HepG2 (cell line): ENCODE data around the gene GRIK4. TPM values are rescaled to one million over a fixed set of nuclear protein-coding genes. Genes with fewer than 3 reads are reported as not detected.

ENCODE experiments used
- ATAC-seq: fragments of 200-7000 bp; cut with Tn5 transposase; 3 replicates; pipeline ENCODE4 v1.9.1; 2020; ENCODE audit warnings: mild to moderate bottlenecking, moderate library complexity
- BruUV-seq: library from RNA; stranded (reverse); fragments of 400-500 nt; replicated peaks from 2 replicates; lab custom pipeline; 2021; lab: Mats Ljungman, UMichigan
- CTCF ChIA-PET: fragments of 300-600 bp; formaldehyde crosslinking; extraction: SDS; loops from one replicate; lab custom pipeline; 2021; ENCODE audit warnings: low total read pairs, inconsistent platforms, low intra/inter-chr PET ratio; lab: Yijun Ruan, JAX
- POLR2A ChIA-PET: fragments of 350-600 bp; sonication (Branson Sonifier 250); formaldehyde crosslinking; loops from one replicate; lab custom pipeline; 2020; ENCODE audit warnings: antibody characterized with exemption, inconsistent platforms; lab: Yijun Ruan, JAX
- DNase-seq: peaks from one replicate; pipeline ENCODE4 v3.0.0-alpha.2; 2015; ENCODE audit warnings: low spot score
- FAIRE-seq: peaks from 3 replicates; lab custom pipeline; 2011; peaks lifted over from hg19 to GRCh38; lab: Jason Lieb, UNC
- H2AFZ ChIP-seq: one replicate; pipeline ENCODE4 v1.6.1; 2011; ENCODE audit warnings: low read length, inconsistent platforms
- H3K27ac ChIP-seq: fragments of 300-600 bp; 3 replicates; pipeline ENCODE4 v1.8.0; 2011; ENCODE audit warnings: mixed run types, mild to moderate bottlenecking, mixed read lengths, low read length, inconsistent platforms; ENCODE audit not compliant: insufficient read depth; ENCODE audit errors: extremely low read length
- H3K27me3 ChIP-seq, 2 experiments: fragments of 200-600 bp in 1 of 2; 2 replicates in 1 of 2; 3 replicates in 1 of 2; pipeline versions ENCODE4 v1.6.0 to v1.8.0; 2011; ENCODE audit warnings: low read length in 2 of 2, mild to moderate bottlenecking in 2 of 2, moderate library complexity in 2 of 2, inconsistent platforms in 1 of 2; ENCODE audit not compliant: insufficient read depth in 2 of 2, control insufficient read depth in 1 of 2
- H3K36me3 ChIP-seq, 2 experiments: fragments of 200-600 bp in 1 of 2; replicated peaks in 1 of 2; 2 replicates in 1 of 2; 3 replicates in 1 of 2; pipeline versions ENCODE4 v1.5.1 to v1.8.0; 2011; ENCODE audit warnings: low read length in 2 of 2, inconsistent platforms in 1 of 2; ENCODE audit not compliant: insufficient read depth in 2 of 2, control insufficient read depth in 1 of 2
- H3K4me1 ChIP-seq: 2 replicates; pipeline ENCODE4 v1.5.1; 2012; ENCODE audit warnings: low read length, inconsistent platforms; ENCODE audit not compliant: insufficient read depth
- H3K4me2 ChIP-seq: 2 replicates; pipeline ENCODE4 v1.6.0; 2011; ENCODE audit warnings: low read depth, low read length, inconsistent platforms
- H3K4me3 ChIP-seq, 3 experiments: fragments of 200-600 bp in 1 of 3; sonication (generic), shearing (Covaris generic) in 1 of 3; replicated peaks in 1 of 3; 2 replicates each; pipeline ENCODE4 v1.5.1; 2011 to 2016; ENCODE audit warnings: low read length in 3 of 3, inconsistent platforms in 2 of 3, low read depth in 2 of 3, mild to moderate bottlenecking in 2 of 3, control low read depth in 1 of 3, mixed read lengths in 1 of 3; ENCODE audit not compliant: insufficient read depth in 1 of 3
- H3K79me2 ChIP-seq: one replicate; pipeline ENCODE4 v1.6.1; 2011; ENCODE audit warnings: low read length, inconsistent platforms; ENCODE audit not compliant: insufficient read depth
- H3K9ac ChIP-seq: 2 replicates; pipeline ENCODE4 v1.6.0; 2011; ENCODE audit warnings: mild to moderate bottlenecking, low read depth, low read length, inconsistent platforms; ENCODE audit not compliant: insufficient read depth
- H3K9me3 ChIP-seq: 2 replicates; pipeline ENCODE4 v1.5.1; 2012; ENCODE audit warnings: mild to moderate bottlenecking, low read length
- H4K20me1 ChIP-seq: 2 replicates; pipeline ENCODE4 v1.6.0; 2011; ENCODE audit warnings: inconsistent platforms, mild to moderate bottlenecking, low read length, moderate library complexity; ENCODE audit not compliant: insufficient read depth
- AHR ChIP-seq: IDR thresholded peaks from 2 replicates; pipeline ENCODE4 v1.6.1; 2018; ENCODE audit warnings: missing genetic modification reagents, missing compliant biosample characterization
- ATF6 ChIP-seq: sonication (generic); formaldehyde crosslinking; conservative IDR thresholded peaks from 2 replicates; pipeline ENCODE4 v1.4.0; 2020; ENCODE audit warnings: missing genetic modification reagents
- CEBPB ChIP-seq: IDR thresholded peaks from 2 replicates; pipeline ENCODE4 v1.6.1; 2011; ENCODE audit warnings: low read depth, low read length, improper control_type of control experiment, borderline replicate concordance
- DR1 ChIP-seq: sonication (generic); formaldehyde crosslinking; IDR thresholded peaks from 2 replicates; pipeline ENCODE4 v1.8.0; 2021; ENCODE audit warnings: mild to moderate bottlenecking, missing genetic modification reagents, inconsistent platforms
- GMEB1 ChIP-seq: sonication (generic); formaldehyde crosslinking; IDR thresholded peaks from 2 replicates; pipeline ENCODE4 v1.5.1; 2020; ENCODE audit warnings: missing genetic modification reagents, mild to moderate bottlenecking, borderline replicate concordance
- MAFG ChIP-seq: sonication (generic); formaldehyde crosslinking; IDR thresholded peaks from 2 replicates; pipeline ENCODE4 v1.5.1; 2020; ENCODE audit warnings: mild to moderate bottlenecking, missing genetic modification reagents
- SATB2 ChIP-seq: sonication (generic); formaldehyde crosslinking; IDR thresholded peaks from 2 replicates; pipeline ENCODE4 v1.5.0; 2020; ENCODE audit warnings: missing genetic modification reagents
- ZBTB46 ChIP-seq: sonication (generic); formaldehyde crosslinking; IDR thresholded peaks from 2 replicates; pipeline ENCODE4 v1.4.0; 2020; ENCODE audit warnings: mild to moderate bottlenecking, missing genetic modification reagents, borderline replicate concordance
- ZNF20 ChIP-seq: sonication (generic); formaldehyde crosslinking; IDR thresholded peaks from 2 replicates; pipeline ENCODE4 v1.4.0; 2020; ENCODE audit warnings: mild to moderate bottlenecking, moderate library complexity, missing genetic modification reagents
- ZNF275 ChIP-seq: sonication (generic); formaldehyde crosslinking; IDR thresholded peaks from 2 replicates; pipeline ENCODE4 v1.8.0; 2022; ENCODE audit warnings: missing genetic modification reagents, mild to moderate bottlenecking, inconsistent platforms, borderline replicate concordance
- ZNF296 ChIP-seq: sonication (generic); formaldehyde crosslinking; conservative IDR thresholded peaks from 2 replicates; pipeline ENCODE4 v1.5.0; 2020; ENCODE audit warnings: mild to moderate bottlenecking, missing genetic modification reagents
- ZNF331 ChIP-seq: sonication (generic); formaldehyde crosslinking; IDR thresholded peaks from 2 replicates; pipeline ENCODE4 v1.4.0; 2020; ENCODE audit warnings: missing genetic modification reagents
- ZNF468 ChIP-seq: sonication (generic); formaldehyde crosslinking; IDR thresholded peaks from 2 replicates; pipeline ENCODE4 v1.8.0; 2022; ENCODE audit warnings: mild to moderate bottlenecking, moderate library complexity, missing genetic modification reagents
- ZNF512 ChIP-seq: sonication (generic); formaldehyde crosslinking; IDR thresholded peaks from 2 replicates; pipeline ENCODE4 v1.4.0; 2020; ENCODE audit warnings: mild to moderate bottlenecking, missing genetic modification reagents
- ZNF788 ChIP-seq: sonication (generic); formaldehyde crosslinking; IDR thresholded peaks from 2 replicates; pipeline ENCODE4 v1.5.0; 2020; ENCODE audit warnings: mild to moderate bottlenecking, missing genetic modification reagents, borderline replicate concordance
- WGBS: methylation state at CpG from one replicate; pipeline ENCODE4 v1.1.6; 2017; ENCODE audit warnings: low lambda C conversion rate; 5-methylcytosine and 5-hydroxymethylcytosine counted together
- in situ Hi-C: cut with HindIII; loops from 2 replicates; pipeline ENCODE4 v1.10.0; 2017; ENCODE audit warnings: low pct_unique_long_range_greater_than_20kb; ENCODE audit not compliant: extremely low pct_ligation_motif_present
- intact Hi-C: fragments of 100-400 bp; cut with micrococcal nuclease; formaldehyde crosslinking; loops from one replicate; pipeline ENCODE4 v1.10.0; 2022; ENCODE audit not compliant: unreplicated experiment
- polyA plus RNA-seq, 8 experiments: library from polyadenylated mRNA; depleted of rRNA in 3 of 8; stranded (reverse) in 7 of 8; unstranded in 1 of 8; fragments of >200 nt; fragmentation: Illumina TruSeq in 4 of 8; extraction: Trizol in 4 of 8; gene quantifications; 2 replicates each; pipeline versions ENCODE4 v1.2.1 to v1.2.3, GENCODE V29; 2011 to 2016; ENCODE audit warnings: low read depth in 4 of 8, missing spikeins in 1 of 8, mixed read lengths in 1 of 8; ENCODE audit not compliant: insufficient read depth in 1 of 8
- total RNA-seq, 5 experiments: library from RNA; depleted of rRNA; stranded (reverse); fragments of >200 nt; fragmentation: Illumina TruSeq; extraction: Trizol; gene quantifications; 2 replicates each; pipeline ENCODE4 v1.2.3, GENCODE V29; 2016; ENCODE audit warnings: low read depth in 1 of 5

GRIK4 gene
- total and polyA plus RNA-seq, 2 of the 13 experiments (the other 11 are each of a cell fraction or from before 2014, with no cell fraction given) = 0.04 to 0.07 TPM

GRCh38 chr11:120925944-120926343 lies 414.4 kb downstream of the GRIK4 start (continued):
- no peak for TF ChIP-seq ATF6
- TF ChIP-seq CEBPB = no peak
- no peak for TF ChIP-seq ZNF788 (CRISPR knock-in tag)
- TF ChIP-seq MAFG (CRISPR knock-in tag) = no peak
- no peak for TF ChIP-seq ZNF512 (CRISPR knock-in tag)
- TF ChIP-seq ZNF20 (CRISPR knock-in tag) = no peak
- no peak for TF ChIP-seq ZNF296 (CRISPR knock-in tag)
- no peak for TF ChIP-seq ZNF331 (CRISPR knock-in tag)
- TF ChIP-seq AHR (CRISPR knock-in tag) = no peak

- intact Hi-C loops (loop anchor here (10.0 kb wide), 1 partner anchor 414 kb away; the partner anchor contains the start of gene GRIK4), in situ Hi-C loops (no loop called here)
- ATAC-seq = peak; percentile 23; the same call in 2 of the 3 replicates
- CTCF ChIA-PET = interaction anchor here (1.6 to 1.8 kb wide), 2 partner anchors 126 to 417 kb away, joined by 3 to 6 read pairs; partner anchors contain the start of gene GRIK4
- no peaks in the 10 kb centered on the region for H3K79me2 ChIP-seq
- 53% methylated on average over 13 of the region's 14 CpGs for WGBS
- H3K4me1 ChIP-seq = no peaks in the 10 kb centered on the region
- no peak overlapping the region for H3K27ac ChIP-seq
- BruUV-seq = no TSS peak
- H3K4me3 ChIP-seq = no peak overlapping the region
- H3K9ac ChIP-seq = no peak overlapping the region
- no peaks in the 10 kb centered on the region for H4K20me1 ChIP-seq
- POLR2A ChIA-PET = no interaction called here
- no peak for DNase-seq
- H3K9me3 ChIP-seq = no peaks in the 10 kb centered on the region
- FAIRE-seq = no peak
- H3K4me2 ChIP-seq = no peak overlapping the region
- no peaks in the 10 kb centered on the region for H3K36me3 ChIP-seq
- no peaks in the 10 kb centered on the region for H3K27me3 ChIP-seq
- H2AFZ ChIP-seq = no peak overlapping the region
- TF ChIP-seq SATB2 (CRISPR knock-in tag) (no peak), GMEB1 (CRISPR knock-in tag) (no peak), ZNF468 (CRISPR knock-in tag) (no peak), ZNF275 (no peak), DR1 (CRISPR knock-in tag) (no peak), ZBTB46 (CRISPR knock-in tag) (no peak)
These were observed 417.1 kb downstream of the GRIK4 start for GRCh38 chr11:120928627-120929026.
